Muscle of arm (tissue), 12 donors: Measurements from ENCODE around the gene MAGI2. TPM values are rescaled to one million over a fixed set of nuclear protein-coding genes. Genes with fewer than 3 reads are reported as not detected.

ENCODE experiments used
- DNase-seq: peaks from one replicate; pipeline ENCODE4 v3.0.0-alpha.2; 2013
- polyA plus RNA-seq, 12 donors: library from polyadenylated mRNA; unstranded; fragments of 120-200 nt; gene quantifications; one replicate each; pipeline ENCODE4 v1.2.1, GENCODE V29; 2013; ENCODE audit not compliant: insufficient read length in 12 of 12

Gene MAGI2
- polyA plus RNA-seq, 12 donors = 4.4 to 8.6 (median 6.4) TPM; not detected in 1

DNA sequence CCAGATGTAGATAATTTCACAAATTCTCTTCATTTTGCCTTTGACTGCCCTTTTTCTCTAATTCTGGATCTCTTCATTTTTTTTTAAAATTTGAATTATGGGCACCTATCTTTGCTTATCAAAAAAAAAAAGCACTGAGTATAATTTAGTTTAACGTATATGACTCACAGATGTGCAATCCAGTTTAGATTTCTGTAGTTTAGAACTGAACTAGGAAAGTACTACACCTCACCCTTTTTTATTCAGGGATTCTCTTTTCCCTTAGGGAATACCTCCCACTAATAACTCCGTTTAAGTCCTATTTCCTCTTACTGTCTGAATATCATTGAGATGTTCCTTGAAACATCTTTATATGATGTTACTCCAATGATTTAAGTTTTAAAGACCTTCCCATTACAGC is 665.0 kb downstream of the MAGI2 start:
- no peak for DNase-seq

DNA sequence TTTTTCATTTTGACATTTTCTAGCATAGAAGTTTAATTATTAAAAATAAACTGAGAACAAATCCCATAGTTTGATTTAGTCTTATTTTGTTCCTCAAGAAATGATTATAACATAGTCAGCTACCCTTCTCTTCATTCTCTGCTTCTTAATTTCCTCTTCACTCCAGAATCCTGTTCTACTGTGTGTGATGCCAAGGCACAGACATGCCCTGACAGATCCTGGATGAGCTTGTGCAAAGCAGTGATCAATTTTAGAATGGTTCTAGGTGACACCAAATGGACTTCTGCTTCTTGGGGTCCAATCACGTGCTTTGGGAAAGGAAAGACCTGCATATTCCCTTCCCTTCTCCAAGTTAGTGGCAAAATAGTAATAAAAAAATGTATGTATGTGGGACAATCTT is 665.6 kb downstream of the MAGI2 start:
- no peak for DNase-seq

GRCh38 chr7:78786055-78786454 is 667.4 kb downstream of the MAGI2 start:
- DNase-seq = no peak

DNA sequence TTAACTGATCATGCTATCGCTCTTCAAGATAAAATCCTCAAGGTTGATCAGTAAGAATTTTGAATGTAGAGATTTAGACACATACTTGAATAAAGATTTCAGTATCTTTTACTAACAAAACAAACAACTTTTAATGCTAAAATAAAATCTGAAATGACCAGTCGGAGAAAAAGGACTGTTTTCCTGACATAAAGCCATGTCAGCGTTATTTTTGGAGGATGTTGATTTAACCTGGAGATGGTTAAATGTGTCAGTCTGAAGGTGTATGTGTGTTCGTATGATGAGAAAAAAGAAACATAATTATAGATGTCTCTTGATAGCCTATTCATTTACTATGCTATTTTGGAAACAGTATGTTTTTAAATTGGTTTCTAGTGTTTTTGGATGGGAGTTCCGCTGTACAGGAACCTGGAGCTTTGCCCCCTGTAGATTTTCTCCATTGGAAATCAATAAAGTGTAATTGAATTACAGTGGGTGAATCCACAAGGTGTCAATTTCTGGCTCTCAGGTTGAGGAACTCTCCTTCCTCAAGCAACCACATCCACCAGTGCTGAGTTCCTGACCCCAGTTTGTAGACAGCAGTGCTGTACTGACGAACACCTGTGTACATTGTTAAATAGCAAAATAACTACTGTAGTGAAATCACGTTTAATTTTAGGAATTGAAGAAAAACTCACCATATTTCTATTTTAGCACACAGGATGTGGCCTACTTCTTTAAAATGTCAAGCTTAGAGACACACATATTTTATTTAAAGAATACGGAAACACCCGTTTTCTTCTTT is 670.1 kb downstream of the MAGI2 start:
- no peak for DNase-seq

GRCh38 chr7:78780560-78780959 is 672.9 kb downstream of the MAGI2 start:
- DNase-seq = no peak

- DNase-seq = no peak
Measured at GRCh38 chr7:78779788-78780187, 673.7 kb downstream of the MAGI2 start.

- DNase-seq = no peak
Measured at GRCh38 chr7:78777829-78778228, 675.6 kb downstream of the MAGI2 start.

DNA sequence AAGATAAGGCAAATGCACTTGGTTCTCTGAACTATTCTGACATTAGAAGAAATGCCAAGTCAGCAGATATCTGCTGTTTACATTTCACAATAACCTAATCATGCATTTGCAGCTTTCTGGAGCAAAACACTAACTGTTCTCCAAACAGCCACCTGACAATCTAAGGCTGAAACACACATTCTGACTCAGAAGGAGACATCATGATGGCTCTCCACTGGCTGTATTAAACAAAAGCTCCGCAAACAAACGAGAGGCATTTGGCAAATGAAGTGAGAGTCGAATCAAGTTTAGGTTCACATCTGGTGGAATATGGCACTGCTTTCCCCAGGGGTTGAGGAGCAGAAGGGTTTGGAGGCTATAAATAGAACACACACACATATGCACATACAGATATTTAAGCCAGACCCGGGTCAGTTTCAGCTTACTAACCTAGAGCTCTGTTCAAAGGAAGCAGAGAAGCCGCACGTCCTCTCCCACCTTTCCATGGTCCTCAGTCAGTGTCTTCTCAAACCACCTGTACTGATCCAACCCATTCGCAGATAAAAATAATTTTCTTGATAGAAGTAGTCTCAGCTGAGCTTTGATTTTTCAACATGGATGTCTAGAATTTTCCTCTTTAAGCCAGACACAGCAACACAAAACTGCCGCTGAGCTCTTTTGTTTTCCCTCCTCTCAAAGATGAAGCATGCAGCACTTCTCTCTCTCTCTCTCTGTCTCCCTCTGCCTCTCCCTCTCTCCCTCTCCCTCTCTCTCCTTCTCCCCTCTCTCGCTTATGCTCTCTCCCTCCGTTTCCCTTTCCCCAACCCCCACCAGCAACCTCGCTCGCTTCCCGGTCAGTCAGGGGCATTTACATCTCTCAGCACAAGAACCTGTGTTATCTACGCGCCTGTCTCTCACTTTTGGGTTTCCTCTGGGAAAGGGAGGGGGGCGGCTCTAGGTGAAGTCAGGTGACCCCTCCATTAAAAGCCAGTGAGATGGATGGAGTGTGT is 682.8 kb downstream of the MAGI2 start:
- DNase-seq = peak; percentile 31

DNA sequence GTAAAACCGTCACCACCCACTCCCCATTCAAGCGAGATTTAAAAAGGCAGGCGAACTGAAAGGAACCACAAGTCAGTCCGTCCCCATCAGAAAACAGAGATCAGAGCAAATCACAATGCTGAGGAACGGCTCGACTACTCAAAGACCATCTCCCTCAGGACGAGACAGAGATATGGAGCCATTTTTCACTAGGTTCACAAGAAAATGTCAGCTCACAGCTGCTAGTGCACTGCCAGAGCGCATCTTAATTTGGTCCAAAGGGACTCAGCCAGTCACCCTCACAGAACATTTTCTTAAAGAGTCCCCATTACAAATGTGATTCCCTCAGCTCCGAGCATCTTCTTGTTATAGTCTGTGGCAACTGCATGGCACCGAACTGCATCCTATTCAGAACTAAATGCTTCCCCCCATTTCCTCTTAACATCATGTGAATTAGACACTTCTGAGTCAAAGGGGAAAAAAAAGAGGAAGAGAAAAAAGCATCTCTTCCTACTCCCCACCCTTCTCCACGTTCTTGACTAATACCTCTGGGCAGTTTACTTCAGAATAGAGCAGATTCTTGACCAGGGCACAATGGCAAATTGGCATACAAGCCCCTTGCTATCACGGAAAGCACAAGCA is 683.9 kb downstream of the MAGI2 start:
- DNase-seq = peak; percentile 23

- DNase-seq = peak; percentile 10
Measured at GRCh38 chr7:78768859-78769258, 684.6 kb downstream of the MAGI2 start.

DNA sequence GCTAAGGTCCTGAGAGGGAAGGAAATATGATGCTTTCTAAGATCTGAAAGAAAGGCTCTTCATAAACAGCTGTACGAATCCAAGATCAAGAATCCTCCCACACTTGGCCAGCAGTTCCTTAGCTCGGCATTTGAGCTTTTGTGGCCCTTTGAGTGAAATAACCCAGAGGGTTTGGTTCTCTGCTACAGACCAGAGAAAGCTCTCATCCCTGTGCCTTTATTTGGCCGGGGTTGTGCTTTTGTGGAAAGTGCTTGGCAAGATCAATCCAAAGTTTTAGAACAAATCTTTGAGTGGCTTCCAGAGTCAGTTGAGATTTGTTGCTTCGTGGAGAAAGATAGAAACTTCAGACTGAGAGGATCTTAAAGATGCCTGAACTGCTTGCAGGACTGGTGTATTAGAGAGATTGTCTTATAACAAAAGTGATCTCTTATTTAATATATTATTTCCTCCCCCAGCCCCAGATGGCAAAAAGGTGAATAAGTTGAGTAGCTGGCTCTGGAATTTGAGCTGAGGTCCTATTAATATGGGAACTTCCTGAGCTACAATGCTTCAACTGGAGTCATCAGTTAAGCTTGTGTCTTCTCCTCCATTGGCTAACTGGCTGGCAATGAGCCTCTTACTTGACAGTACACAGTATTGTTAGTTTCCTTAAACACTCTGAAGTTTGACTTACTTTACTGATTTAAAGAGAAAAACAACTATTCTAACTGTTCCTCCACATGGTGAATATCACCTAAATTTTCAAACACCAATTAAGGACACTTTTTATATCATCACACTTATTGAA is 687.3 kb downstream of the MAGI2 start:
- DNase-seq = peak; percentile 10

DNA sequence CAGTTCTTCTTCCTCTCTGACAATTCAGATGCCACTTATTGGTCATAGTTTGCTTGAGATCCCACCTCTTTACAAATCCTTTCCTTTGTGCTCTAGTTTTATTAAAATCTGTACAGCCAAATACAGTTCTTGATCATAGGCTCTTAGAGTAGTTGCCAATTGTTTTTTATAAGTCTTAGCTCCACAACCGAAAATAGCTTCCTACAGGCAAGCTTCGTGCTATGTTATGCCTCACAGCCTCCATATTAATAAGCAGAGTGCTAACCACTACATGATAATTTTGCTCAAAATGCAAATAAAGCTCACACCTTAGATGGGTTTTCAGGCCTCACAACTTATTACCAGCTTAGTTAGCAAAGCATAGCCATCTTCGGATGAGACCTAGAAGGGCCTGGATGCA is 688.9 kb downstream of the MAGI2 start:
- no peak for DNase-seq

DNA sequence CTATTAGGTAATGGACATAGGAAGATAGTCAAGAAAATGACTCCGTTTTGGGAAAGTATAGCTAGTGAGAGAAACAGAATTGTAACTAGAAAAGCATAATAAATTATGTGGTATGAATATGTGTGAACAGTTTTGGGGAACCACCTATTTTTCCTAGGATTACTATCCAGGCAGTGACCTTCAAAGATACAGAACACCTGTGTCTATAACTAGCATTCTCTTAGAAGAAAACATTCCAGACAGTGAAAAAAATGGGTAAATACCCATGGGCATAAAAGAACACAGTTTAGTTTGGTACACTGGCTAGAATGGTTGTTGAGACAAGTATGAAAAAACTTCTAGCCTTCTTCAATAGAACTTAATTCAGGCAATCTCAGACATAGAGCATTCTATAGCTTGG is 690.8 kb downstream of the MAGI2 start:
- DNase-seq = no peak

DNA sequence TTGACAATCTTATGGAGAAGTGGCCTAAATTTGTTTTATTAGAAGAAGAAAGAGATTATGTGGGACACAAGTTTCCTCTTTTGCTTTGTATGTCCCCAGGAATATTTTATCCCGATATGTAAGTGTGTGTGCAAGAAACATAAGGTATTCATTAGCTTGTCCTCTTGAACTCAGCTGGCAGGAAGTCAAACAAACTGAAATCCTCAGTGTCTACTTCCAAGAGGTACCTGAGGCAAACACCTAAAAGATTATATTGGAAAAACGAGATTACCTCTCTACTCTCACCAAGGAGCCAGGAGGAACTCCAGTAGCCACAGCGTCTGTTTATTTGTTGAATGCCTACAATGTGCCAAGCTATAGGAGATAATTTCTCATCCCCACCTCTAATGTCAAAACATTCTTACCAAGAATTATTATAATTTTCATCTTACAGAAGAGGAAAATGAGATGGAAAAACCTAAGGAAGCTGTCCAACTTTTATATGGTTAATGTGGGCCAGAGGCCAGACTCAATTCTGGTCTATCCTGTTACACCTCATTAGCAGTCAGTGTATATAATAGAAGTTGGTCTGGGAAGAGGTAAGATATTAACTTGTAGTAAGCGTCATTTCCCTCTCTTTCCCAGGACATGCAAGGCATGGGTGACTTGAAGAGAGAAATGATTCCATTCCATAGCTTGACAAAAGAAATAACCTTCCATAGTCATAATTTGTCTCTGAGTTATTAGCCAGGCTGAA is 692.7 kb downstream of the MAGI2 start:
- no peak for DNase-seq

GRCh38 chr7:78752554-78752953 is 700.9 kb downstream of the MAGI2 start:
- no peak for DNase-seq

- DNase-seq = no peak
Measured at GRCh38 chr7:78751253-78751652, 702.2 kb downstream of the MAGI2 start.

- no peak for DNase-seq
Measured at GRCh38 chr7:78749052-78749746, 704.3 kb downstream of the MAGI2 start.

DNA sequence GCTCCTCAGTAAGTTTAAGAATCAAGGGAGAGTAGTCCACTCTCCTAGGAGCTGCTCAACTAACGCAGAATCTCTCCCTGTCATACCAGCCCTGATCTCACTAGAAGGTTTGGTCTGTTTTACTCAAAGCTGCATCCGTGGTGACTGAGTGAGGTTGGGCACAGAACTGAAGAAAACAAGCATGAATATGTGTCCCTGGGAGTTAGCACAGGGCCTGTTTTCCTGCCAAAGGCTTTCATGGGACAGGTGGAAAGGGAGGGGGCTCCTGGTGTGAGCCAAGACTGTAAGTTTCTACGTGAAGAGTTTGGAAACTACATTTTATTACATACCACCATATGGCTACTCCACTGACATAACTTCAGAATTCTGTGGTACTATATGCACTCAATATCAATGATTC is 705.9 kb downstream of the MAGI2 start:
- no peak for DNase-seq

DNA sequence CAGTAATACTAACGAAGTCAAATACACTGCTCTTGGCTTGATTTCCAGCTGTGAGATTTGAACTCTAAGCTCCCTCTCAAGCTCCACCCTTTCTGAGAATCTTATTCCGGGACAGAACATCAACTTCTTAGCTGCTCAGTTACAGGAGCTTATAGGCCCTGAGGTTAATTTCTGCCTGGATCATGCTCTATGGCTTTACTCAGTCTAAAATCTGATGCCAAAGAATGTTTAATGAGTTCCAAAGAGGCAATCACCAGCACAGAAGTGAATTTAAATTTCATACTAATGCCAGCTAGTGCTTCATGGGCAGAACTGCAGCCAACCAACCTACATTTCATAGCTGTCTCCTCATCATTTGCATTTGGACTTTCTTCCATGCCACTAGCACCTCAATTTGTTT is 707.2 kb downstream of the MAGI2 start:
- DNase-seq = no peak

- DNase-seq = no peak
Measured at GRCh38 chr7:78742694-78743093, 710.8 kb downstream of the MAGI2 start.
